ENCODE results near the gene DCLK1.

The DCLK1 gene

DNA sequence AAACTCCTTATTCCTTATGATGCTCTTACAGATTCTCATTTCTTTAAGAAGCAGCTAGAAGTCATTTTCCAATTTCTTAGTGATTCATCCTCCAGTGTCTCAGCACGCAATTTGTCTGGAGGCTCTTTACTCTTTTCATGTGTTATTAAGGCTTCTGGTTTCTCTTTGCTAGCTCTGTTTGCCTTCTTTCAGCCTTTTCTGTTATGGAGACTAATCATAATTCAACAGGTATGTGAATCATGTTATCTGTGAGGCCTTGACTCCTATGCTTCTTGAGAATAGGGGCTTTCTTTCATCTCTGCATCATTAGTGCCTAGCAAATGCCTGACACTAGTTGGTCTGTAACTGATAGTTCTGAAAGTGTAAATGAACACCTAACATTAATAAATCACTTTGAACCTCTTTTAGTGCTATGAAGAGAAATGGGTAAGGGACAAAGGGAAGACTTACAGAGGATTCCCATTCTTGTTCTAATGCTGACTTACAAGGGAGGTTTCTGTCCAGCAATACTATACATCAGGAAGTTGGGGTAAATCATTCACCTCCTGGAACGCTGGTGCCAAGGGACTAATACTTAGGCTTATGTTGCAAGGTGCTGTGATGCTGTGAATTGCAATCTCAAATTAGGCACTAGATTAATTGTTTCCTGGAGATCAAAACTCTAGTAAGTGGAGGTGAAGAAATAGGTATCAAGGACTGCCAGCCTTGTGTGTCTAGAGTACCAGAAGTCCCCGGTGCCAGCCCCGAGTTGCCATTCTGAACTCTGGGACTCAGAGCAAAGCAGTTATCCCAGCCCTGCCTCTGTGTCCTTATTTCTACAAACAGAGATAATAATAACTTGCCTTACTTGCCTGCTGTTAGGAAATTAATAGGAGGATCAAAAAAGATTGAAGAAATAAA is 265.6 kb downstream of the DCLK1 start:
- no peak for DNase-seq (ENCODE audit: low read depth in 3 of 3)

DNA sequence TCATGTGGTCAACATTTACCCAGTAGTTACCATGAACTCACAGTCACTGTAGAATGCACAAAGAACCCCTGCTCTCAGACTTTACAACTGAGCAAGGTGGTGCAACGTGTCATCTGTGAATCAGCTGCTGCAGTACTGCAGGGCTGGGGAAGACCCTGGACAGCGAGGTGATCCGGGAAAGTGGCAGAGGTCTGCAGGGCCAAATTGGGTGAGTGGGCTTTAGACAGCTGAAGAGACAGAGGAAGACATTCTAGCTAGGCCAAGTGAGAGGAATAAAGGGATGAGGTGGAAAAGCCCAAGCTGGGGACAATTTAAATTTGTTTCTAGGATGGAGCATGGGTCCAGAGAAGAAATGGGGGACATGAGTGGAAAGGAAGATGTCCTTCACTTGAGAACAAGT is 270.5 kb downstream of the DCLK1 start:
- no peak for DNase-seq (ENCODE audit: low read depth in 3 of 3)

DNA sequence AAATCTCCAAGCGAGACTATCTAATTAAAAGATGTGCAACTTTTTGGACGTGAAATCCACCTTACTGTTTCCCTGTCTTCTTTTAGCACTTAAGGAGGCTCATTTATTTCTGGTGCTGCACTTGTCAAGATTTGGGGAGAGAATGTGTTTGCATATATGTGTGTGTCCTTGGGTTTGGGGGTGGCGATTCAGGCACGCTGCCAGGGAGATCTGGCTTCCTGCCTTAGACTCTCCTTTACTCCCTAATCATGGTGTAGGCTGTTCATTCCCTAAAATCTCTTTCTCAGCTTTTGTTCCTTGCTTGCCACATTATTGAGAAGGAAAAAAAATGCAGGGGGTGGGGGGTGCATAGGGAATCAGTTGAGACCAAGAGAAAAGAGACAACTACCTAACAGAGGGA is 271.2 kb downstream of the DCLK1 start:
- no peak for DNase-seq (ENCODE audit: low read depth in 3 of 3)

DNA sequence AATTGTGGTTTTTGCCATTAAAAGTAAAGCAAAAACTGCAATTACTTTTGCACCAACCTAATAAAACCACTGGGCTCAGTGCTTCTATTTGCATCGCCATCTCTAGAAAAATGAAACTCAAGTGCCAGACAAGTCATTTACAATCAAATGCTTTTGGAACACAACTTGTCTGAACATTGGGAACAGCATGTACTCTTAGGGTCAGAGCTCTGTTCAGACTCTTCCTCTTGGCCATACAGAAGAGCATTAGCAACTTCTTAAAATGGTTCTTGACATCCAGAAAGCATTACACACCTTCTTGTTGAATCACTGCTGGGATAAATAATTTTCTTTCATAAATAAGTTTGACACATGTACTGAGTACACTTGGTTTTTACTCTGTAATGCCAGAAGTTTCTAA is 272.5 kb downstream of the DCLK1 start:
- no peak for DNase-seq (ENCODE audit: low read depth in 3 of 3)

DNA sequence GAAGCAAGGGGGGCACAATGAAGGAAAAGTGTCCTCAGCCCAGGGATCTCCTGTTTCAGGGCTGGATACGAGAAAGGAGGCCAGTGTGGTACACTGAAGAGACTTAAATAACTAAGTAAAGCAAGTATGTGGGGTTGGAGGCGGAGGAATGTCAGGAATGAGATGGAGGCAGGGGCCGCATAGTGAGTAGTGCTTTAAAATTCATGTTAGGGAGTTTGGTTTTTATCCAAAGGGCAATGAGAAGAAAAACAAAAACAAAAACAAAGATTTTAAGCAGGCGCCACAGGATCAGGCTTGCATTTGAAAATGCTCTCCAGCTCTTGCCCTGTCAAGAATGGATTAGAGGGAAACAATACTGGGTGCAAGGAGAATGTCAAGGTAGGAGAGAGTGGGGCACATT is 273.4 kb downstream of the DCLK1 start:
- no peak for DNase-seq (ENCODE audit: low read depth in 3 of 3)

DNA sequence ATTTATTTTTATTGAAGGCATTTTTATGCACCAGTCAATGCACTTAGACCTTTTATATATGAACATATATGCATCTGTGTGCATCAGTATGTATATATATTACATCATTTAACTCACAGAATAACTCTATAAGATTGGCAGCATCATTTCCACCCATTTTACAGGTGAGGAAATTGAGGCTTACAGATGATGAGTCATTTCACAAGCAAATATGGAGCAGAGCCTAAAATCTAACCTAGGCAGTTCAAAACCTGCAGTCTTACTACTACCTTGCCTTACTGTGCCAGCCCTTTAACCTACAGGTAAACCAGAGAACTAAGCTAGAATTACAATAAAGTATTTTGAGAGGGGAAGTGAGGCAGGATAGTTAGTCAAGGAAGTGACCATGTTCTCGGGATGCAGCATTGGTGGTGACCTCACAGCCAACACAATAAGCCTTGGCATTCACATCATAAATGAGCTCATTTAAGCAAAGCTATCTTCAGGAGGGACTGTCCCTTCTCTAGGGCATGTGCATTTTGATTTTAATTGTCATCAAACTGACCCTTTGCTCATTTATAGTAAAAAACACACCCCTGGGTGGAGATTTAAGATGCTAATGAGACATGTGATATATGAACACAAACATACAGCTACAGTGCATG is 274.3 kb downstream of the DCLK1 start:
- no peak for DNase-seq (ENCODE audit: low read depth in 3 of 3)

DNA sequence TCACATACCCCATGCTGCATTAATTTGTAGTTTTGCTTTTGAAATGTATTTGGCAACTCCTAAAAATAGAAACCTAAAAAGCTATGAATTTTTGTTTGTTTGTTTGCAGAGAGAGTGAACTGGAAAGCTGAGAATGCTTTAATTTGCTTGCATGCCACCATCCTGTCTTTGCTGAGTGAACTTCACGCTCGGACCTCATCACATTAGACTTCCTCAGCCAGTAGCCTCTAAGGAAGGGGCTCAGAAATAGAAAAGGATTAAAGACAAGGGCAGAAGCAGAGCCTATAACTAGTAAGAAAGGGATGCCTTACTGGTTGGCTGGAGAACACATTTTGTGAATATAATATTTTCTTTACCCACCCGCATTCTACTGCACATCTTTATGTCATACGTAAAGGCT is 275.1 kb downstream of the DCLK1 start:
- no peak for DNase-seq (ENCODE audit: low read depth in 3 of 3)

DNA sequence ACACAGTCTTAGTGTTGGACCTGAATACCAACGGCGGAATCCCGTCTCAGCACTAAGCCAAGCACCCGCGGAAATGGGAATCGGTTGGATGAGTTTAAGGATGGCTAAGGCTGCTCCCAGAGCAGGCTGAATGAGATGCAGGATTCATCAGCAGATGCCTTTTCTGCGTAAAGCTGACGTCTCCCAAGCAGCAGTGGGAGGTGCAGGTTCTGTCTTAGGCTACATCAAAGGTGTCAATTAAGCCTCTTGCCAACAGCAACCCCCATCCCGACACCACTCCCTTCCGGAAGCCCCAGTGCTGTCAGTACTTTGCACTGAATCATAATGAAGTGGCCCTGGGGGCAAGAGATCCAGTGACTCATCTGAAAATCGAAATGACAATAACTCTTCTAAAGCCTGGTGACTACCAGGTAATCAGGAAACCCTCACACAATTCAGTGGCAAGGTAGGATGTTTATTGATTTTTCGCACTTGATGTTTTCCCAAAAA is 275.6 kb downstream of the DCLK1 start:
- DNase-seq (ENCODE audit: low read depth in 3 of 3) = no peak

DNA sequence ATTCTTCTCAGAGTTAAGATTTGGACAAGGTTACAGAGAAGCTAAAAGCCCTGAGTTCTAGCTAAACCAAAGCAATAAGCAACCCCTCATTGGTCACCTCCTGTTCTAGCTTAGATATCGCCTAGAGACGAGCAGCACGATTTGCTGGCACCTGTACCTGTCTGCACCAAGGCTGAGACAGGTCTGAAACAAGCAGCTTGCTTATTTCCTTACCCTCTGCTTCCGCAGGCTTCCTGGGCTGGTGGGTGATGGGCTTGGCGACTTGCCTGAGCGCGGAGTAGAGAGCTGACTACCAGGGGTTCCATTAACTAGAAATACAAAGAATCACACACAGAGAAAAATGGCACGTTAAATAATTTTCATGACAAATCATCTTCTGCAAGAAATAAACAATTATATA is 276.9 kb downstream of the DCLK1 start:
- DNase-seq (ENCODE audit: low read depth in 3 of 3) = no peak

DNA sequence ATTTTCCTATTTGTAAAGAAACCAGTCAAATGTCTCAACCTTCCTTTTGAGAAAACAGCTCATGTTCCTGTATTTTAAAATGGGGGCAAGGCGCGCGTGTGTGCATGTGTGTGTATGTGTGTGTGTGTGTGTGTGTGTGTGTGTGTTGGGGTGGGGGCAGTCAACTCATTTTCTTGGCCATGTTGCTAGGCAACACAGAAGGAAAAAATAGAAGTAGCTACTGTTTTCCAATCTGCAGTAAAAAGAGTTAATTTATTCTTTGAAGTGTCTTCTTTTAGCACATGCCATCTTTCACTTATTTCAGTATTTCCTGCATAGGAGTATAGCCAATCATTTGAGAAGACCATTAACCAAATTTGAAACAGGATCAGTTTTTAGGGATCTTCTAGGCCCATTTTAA is 279.3 kb downstream of the DCLK1 start:
- no peak for DNase-seq (ENCODE audit: low read depth in 3 of 3)

DNA sequence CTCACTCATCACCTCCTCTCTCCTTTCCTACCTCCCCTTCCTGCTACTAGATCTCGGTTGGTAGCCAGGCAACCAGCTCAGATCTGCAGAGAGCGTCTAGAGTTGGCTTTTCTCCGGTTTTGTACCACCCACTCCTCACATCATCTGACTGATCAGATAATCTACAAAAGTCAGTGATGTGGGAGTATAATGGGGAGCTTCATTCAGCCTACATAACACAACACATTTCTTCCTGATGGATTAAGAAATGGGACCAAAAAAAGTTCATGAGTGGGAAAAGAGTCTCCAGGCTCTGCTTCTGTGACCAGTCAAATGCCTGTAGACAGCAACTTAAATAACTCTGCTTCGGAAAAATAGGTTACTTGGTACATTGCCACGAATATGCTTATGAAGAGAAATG is 279.8 kb downstream of the DCLK1 start:
- DNase-seq (ENCODE audit: low read depth in 3 of 3) = no peak

DNA sequence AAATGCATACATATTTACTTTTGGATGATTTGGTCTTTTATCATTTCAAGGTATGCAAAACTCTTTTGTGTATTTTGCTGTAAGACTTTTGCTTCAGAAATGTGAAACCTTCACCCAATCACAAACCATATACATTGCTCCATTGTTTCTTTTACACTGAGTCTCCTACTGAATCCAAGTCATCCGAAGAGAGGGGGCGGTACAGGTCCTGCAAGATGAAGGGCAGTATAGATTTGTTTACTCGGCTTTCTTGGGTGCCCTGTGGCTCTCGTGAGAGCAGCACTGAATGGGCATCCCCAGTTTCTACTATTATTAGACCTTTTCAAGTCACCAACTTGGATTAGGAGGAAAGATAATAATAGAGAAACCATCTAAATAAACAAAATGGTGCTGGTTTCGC is 280.6 kb downstream of the DCLK1 start:
- DNase-seq (ENCODE audit: low read depth in 3 of 3) = no peak

DNA sequence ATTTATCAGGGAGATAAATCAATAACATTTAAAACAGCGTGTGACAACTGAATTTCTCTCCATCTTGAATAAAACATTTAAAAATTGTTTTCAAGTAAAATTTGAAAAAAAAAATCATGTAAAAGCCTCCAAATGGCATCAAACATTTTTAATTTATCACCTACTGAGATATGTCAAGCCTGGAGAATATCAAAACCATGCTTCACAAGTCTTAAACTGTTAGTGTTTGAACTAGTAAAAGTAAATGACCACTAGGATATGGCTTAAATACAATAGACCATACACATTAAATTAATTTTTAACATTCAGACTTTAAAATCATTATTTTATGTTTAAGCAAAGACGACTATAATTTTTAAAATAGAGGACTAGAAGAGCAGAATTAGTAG is 281.9 kb downstream of the DCLK1 start:
- no peak for DNase-seq (ENCODE audit: low read depth in 3 of 3)

DNA sequence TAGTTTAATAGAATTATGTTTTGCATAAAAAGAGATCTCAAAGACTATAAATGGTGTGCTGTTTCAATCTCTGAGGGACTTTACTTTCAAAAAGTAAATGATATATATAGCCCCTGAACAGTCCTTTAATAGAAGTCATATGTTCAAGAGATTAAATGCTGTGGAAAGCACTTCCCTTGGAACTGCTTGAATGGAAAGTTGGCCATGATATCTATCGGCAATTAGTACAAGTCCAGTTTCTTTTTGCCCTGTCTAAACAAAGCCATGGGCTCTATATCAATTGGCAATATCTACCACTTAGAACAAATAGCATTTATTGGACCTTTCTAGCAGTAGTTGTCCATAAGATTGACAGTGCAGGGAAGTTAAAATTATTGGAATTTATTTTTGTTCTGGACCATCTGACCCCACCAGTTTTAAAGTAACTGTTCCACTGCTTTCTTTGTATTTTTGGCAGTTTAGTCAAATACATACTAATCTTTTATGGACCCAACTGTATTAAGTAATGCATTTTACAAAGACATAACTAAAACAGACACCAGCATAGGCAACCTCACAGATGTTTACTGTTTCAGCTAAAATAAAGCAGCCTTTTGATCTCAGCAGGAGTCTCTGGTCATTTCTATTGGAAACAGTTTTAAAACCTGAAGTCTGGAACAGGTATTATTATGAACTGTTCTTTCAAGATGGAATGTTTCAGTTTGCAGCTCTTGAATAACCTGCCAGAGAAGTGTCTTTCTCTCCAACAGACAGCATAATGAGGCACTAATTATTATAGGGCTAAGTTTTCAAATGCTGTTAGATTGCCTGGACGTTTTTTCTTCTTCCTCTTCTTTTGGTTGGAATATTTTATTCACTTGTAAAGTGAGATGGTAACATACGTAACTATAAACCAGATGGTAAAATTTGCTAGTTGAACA is 282.6 kb downstream of the DCLK1 start:
- no peak for DNase-seq (ENCODE audit: low read depth in 3 of 3)

DNA sequence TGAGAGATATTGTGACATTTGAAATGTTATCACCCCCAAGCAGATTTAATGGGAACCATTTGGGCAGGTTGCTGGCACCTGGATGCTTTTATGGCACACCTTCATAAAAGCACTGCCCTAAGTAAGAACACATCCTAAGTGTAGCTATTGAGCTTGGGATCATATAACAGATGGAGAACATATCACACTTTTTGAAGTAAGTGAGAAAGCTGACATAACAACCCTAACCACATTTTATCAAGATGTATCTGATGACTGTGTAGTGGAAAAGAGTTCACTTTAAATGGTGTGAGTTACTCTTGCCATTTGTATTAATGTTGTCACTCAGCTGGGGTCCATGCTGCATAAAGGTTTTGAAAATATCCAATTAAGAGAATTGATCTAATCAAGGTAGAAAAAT is 287.9 kb downstream of the DCLK1 start:
- DNase-seq (ENCODE audit: low read depth in 3 of 3) = no peak

DNA sequence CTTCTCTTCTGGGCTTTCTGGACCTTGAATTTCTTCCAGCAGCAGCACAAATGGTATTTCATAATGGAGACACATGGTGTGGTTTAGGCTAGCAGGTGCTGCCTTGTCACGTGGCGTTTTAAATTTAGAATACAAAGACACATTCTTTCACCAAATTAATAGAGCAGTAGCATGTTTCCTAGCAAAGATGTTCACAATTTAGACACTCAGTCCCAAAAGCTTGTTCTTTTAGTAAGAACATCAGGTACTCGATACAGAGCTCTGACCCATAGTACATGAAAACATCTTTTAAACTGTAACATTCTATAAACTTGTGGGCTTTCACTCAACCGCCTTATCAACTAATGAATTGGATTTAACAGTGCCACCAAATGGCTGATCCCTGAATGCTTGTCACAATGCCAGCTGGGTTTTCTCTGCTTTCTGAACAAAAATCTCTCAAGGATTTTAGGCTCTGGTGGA is 290.1 kb downstream of the DCLK1 start:
- no peak for DNase-seq (ENCODE audit: low read depth in 3 of 3)

DNA sequence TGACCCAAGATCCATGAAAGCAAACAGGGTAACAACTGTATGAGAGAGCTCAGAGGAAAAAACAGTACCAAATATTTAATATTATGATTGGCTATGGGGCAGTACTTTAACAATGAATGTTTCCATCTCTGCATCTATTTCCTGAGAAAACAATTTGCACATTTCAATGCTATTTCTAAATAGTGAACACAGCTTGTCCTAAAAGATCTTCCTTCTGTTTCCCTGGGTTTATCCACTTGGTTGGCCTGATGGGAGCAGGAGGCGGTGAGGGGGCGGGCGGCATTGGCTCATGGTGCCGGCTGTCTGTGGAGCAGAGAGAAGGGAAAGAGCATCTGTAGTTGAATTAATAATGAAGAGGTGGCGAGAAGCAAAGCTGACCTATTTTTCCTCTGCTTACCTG is 291.4 kb downstream of the DCLK1 start:
- DNase-seq (ENCODE audit: low read depth in 3 of 3) = no peak

DNA sequence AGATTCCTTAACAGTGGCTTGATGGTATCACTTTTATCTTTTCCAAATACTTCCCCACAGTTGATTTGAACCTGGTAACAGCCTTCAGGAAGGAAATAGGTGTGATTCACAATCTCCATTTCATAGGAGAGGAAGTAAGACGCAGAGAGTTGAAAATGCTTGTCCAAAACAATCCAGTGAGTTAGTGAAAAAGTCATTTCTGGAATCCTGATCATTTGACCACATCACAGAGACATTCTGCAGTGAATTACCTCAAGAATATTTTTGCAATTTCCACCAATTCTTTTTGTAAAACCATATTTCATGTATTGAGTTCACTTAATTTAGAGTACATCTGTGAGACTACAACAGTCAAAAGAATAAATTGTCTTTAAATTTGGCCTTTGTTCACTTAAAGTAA is 292.8 kb downstream of the DCLK1 start:
- DNase-seq (ENCODE audit: low read depth in 3 of 3) = no peak

DNA sequence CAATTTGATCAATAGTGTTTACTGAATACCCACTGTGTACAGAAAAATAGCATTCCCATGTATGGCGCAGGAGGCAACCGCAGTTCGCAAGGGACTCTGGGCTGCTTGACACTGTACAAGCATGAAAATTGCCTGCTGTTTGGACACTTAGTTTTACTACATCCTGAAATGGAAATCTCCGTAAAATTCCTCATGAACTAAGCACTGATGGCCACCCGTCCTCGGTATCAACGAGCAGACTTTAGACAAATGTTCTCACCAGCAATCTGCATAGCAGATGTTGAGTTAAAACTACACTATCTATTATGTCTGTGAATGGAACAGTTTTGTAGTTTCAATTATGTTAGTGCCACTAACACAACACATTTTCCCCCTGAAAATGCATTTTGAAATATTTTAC is 294.7 kb downstream of the DCLK1 start:
- no peak for DNase-seq (ENCODE audit: low read depth in 3 of 3)

DNA sequence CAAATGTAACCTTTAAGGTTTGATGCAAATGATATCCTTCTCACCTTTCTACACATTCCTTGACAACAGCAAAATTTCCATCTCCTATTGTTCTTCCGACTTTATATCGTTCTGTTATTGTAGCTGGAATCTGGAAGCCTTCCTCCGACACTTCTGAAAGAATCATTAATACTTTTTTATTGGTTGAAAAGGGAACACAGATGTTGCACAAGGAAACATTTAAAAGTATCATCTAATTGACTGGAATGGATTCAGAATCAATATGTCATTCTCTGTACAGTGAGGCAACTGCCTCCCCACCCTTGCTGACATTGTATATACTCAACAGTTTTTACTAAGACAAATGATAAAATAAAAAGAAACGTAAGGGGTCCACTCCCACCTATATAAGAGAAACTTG is 295.2 kb downstream of the DCLK1 start:
- no peak for DNase-seq (ENCODE audit: low read depth in 3 of 3)

DNA sequence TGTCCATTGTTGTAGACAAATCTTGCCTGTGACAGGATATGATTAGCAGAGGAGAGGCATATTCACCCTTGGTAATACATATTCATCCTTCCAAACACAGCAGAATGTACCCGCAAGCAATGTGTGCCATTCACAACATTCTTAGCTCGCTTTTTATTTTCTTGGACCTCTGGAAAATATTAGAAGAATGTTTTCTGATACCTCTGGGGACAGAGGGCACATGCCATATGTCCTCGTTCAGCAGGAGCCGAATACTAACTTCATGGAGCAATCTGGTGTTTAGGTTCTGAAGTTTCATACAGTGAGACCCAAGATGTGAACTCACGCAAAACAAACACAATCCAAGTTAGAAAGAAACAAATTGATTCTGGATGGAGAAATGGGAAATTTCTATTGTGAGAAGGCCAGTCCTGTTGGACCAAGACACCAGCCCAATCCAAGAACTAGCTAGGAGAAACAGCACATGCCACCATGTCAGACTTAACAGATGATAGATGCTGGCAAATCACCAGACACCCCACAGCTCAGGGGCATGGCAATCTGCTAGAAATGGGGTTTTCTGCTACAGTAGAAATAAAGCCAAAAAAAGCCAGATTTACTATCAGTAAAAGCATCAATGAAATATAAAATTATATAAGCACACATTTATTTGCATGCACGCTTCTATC is 297.4 kb downstream of the DCLK1 start:
- DNase-seq (ENCODE audit: low read depth in 3 of 3) = no peak

DNA sequence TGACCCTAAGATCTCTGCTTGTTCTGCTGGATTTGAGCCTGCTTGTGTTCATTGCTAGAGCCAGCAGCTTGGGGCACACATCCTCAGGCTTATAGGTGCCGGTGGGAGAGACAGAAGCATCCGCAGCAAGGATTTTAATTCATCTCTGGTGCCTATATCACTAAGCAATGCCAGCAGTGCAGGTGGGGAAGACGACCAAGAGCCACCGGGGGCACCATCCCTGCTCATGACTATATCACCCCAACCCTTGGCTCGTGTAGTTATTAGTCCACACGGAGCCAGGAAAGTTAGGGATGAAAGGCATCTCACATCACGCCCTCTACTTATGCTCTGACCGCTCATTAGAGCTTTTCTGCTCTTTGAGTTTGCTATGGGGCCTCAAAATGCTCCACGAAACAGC is 298.2 kb downstream of the DCLK1 start:
- no peak for DNase-seq (ENCODE audit: low read depth in 3 of 3)
